Cerebellar cortex (tissue), 1 donor: Measurements from ENCODE around the gene NDOR1.
A peak's percentile ranks its signal among the peaks of the same experiment; 100 is the strongest.

ENCODE experiments used
- DNase-seq: peaks from one replicate; pipeline ENCODE4 v3.0.0-alpha.2; 2015; ENCODE audit warnings: low spot score

NDOR1 gene

GRCh38 chr9:137198902-137199283 is 6.6 kb upstream of the NDOR1 start:
- DNase-seq = peak; percentile 82

DNA sequence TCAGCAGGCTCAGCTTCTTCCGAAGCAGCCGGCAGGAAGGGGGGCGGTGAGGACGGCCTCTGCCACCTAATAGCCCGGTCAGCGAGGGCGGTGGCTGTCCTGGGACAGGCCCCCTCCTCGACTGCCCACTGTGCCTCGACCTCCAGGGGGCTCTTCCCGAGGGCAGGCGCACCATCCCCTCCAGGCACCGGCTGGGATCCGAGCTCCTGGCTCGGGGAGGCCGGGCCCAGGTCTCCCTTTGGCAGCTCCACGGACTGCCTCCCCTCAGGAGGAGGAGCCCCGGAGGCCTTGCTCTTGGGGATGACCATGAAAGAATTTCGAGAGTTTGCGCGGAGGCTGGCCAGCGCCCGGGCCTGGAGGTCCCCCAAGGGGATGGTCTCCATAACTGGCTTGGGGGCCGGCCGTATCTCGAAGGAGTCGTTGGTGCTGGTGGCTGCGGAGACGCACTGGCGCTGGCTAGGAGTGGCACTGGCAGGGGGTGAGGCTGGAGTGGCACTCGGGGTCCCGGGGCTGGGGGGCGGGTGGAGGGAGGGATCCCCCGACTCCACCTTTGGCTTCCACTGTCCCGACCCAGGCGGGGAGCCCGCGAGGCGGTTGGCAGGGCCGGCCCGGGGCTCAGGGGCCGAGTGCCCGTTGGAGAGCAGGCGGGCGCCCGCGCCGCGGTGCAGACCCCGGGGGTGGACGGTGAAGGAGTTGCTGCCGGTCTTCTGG is 5.9 kb upstream of the NDOR1 start:
- no peak for DNase-seq

GRCh38 chr9:137200311-137201204 is 4.9 kb upstream of the NDOR1 start, which contains the start of gene TPRN:
TSS of gene TPRN (minus strand) at chr9:137200741. CDS start at chr9:137200711, 30 bp downstream.
- peak; percentile 99 for DNase-seq

GRCh38 chr9:137201205-137201868 is 4.2 kb upstream of the NDOR1 start:
- no peak for DNase-seq

DNA sequence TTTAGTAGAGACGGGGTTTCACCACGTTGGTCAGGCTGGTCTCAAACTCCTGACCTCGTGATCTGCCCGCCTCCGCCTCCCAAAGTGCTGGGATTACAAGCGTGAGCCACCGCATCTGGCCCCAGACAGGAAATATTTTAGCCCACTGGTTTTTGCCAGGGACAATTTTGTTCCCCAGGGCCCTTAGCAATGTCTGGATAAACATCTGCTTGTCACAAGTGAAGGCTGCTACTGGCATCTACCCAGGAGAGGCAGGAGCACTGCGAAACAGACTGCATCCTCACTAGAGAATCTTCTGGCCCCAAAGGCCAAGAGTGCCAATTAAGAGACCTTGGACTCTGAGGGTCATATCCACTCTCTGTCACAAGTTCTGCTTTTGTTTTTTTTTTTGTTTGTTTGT is 2.5 kb upstream of the NDOR1 start:
- no peak for DNase-seq

- no peak for DNase-seq
Measured at GRCh38 chr9:137204731-137205125, 772 bp upstream of the NDOR1 start.

DNA sequence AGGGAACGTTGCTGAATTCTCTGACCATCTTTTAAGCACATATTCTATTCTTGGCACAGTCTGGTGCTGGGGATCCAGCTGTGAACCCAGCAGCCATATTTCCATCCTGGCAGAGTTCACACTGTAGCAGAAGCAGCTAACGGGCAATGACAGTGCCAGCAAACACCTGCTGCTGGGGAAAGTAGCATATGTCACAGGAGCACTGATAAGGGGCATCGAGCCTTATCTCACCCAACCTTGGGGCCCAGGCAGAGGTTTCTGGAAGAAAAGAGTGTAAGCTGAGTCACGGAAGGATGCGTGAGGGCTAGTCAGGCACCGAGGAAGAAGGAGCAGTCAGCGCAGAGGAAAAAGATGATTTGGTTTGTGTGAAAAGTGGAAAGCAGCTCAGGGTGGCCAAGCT is 1.1 kb downstream of the NDOR1 start:
- no peak for DNase-seq

- DNase-seq = no peak
Measured at GRCh38 chr9:137211532-137211931, 6.0 kb downstream of the NDOR1 start.

DNA sequence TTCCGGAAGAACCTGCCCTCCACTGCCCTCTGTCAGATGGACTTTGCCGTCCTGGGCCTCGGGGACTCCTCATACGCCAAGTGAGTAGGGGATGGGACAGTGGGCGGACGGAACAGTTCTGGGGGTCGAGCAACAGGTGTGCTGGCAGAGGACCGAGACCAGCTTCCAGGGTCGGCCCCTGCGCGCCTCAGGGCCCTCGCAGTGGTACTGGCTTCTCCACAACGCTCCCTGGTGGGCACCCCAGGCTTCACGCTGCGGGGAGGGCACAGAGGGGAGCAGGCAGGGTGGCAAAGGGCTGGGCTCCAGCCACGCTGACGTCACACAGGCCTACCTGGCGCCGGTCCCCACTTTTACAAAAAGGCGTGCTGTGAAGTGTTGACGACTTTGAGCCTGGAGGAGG is 7.0 kb downstream of the NDOR1 start:
- no peak for DNase-seq

DNA sequence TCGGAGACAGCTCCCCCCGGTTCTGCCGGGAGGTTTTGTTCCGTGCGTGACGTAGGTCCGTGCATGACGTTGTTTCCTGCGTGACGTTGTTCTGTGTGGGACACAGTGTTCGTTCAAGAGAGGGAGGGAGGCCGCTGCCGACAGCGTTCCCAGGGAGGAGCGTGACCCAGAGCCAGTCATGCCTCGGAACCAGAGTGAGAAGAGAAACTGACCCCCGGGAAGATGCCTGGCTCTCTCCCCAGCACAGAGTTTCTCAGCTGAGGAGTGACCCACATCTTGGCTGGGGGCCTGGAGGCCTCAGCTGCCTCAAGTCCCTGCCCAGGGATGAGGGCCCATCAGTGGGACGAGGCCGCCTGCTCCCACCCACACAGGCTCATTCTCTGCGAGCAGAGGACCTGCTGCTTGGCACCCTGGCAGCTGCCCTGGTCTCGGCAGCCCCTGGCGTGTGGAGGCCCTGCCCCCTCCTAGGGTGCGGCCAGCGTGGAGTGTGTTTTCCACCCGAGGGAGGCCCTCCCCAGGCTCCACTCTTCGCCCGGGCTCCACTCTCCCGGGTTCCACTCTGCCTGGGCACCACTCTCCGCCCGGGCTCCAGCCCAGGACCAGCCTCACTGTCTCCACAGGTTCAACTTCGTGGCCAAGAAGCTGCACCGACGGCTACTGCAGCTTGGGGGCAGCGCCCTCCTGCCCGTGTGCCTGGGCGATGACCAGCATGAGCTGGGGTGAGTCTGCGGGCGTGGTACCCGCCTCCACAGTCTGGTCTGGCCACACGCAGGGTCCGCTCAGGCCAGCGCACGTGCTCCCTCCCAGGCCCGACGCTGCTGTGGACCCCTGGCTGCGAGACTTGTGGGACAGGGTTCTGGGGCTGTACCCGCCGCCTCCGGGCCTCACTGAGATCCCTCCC is 7.9 kb downstream of the NDOR1 start:
- DNase-seq = no peak

- DNase-seq = no peak
Measured at GRCh38 chr9:137214620-137215019, 9.1 kb downstream of the NDOR1 start.

DNA sequence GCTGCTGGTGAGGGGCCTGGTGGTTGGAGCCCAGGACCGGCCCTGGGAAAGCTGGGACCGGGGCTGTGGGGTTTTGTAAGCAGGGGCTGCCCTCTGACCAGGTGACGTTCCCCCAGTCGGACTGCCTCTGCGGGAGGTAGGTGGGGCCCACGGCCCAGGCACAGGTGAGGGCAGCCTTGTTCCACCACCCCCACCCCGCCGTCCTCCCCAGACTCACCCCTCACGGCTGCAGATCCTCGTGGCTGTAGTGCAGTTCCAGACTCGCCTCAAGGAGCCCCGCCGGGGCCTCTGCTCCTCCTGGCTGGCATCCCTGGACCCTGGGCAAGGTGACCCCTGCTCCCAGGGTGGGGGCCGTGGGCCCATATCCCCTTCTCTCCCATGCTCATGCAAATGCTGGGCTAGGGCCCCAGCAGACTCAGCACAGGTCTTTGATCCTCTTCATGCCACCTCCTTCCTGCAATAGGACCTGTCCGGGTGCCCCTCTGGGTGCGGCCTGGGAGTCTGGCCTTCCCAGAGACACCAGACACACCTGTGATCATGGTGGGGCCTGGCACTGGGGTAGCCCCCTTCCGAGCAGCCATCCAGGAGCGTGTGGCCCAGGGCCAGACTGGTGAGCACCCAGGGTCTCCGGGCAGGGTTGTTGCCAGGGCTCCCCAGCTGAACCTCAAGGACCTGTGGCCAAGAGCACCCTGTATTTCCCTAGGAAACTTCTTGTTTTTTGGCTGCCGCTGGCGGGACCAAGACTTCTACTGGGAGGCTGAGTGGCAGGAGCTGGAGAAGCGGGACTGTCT is 9.9 kb downstream of the NDOR1 start:
- no peak for DNase-seq

- no peak for DNase-seq
Measured at GRCh38 chr9:137216188-137216965, 10.9 kb downstream of the NDOR1 start.

- no peak for DNase-seq
Measured at GRCh38 chr9:137217276-137218211, 12.0 kb downstream of the NDOR1 start.

DNA sequence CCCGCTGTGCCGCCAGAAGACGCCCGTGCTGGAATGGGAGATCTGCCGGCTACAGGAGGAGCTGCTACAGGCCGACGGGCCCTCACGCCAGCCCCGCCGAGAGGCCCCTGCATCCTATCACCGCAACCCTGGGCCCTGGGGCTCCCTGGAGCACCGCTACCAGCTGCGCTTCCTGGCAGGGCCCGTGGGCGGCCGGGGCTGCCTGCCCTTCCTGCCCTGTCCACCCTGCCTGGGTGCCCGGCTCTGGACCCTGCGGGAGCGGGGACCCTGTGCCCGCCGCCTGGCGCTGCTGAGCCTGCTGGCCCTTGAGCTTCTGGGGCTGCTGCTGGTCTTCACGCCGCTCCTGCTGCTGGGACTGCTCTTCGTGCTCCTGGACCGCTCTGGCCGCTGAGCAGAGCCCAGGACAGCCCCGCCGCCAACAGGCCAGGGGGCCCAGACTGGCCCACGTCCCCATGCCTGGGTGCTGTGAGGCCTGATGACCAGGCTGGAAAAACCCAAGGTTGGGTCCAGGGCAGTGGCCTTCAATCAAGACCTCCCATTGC is 12.8 kb downstream of the NDOR1 start:
- DNase-seq = no peak

DNA sequence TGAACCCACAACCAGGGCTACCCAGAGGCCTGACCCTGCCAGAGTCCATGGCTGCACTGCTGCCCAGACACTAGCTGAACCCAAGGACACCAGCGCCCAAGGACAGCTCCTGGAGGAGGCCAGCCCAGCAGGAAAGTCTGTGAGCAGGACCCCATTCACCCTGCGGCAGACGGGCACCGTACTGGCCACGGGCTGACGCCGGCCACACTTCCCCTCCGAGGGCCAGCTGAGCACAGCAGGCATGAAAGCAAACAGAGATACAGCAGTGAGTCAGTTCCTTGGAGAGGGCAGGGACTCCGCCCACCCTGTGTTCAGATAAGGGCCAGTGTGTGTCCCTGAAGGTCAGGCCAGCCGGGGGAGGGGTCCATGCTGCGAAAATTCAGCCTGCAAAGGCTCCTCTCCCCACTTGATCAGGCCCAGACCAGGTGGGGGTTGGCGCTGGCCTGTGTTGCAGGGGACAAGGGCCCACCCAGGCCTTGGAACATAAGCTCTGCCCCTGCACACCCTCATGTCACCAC is 13.3 kb downstream of the NDOR1 start:
- DNase-seq = no peak

DNA sequence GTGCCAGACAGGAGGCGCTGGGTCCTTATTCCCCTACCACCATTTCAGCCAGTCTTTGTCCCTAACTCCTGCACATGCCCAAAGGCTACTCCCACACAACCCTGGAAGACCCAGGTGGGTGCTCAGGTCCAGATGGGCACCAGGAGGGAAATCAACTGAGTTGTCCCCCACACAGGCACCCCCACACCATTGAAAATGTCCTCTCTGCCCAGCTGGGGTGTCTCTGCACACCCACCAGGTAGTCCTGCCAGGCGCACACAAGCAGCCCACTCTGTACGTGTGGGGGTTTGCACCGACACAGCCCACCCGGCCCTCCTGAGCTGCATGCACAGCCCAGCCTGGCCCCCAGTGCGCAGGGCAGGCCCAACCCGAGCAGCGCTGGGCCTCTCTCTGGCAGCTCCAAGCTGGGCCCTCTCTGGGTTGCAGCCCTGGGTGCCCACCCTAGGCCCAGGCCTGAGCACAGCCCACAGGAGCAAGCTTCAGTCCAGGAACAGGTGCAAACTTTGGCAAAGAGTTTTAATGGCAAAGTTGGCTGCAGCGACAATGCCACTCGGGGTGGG is 14.3 kb downstream of the NDOR1 start:
- DNase-seq = no peak
